Thoracic aorta (tissue), 2 donors: ENCODE measurements around the gene CRIP3. TPM values are rescaled to one million over a fixed set of nuclear protein-coding genes. Genes with fewer than 3 reads are reported as not detected.

ENCODE experiments used
- ATAC-seq: fragments of 150-250 bp; one replicate; pipeline ENCODE4 v1.8.0; 2017; ENCODE audit warnings: low read depth; ENCODE audit not compliant: insufficient number of reproducible peaks, low FRiP score
- DNase-seq: peaks from one replicate; pipeline ENCODE4 v3.0.0-alpha.2; 2020; ENCODE audit warnings: low spot score
- H3K27ac ChIP-seq, 2 donors: fragments of 200-600 bp; sonication (generic); 1 replicate in 1 of 2; 2 replicates in 1 of 2; pipeline ENCODE4 v1.5.1; 2016; ENCODE audit warnings: mild to moderate bottlenecking in 2 of 2, moderate library complexity in 2 of 2
- H3K27me3 ChIP-seq: fragments of 200-600 bp; sonication (generic); replicated peaks from 2 replicates; pipeline ENCODE4 v1.6.0; 2016; ENCODE audit warnings: mild to moderate bottlenecking; ENCODE audit not compliant: insufficient read depth
- H3K36me3 ChIP-seq: fragments of 200-600 bp; sonication (generic); one replicate; pipeline ENCODE4 v1.5.1; 2016
- H3K4me1 ChIP-seq, 2 donors: fragments of 200-600 bp; sonication (generic); 1 replicate in 1 of 2; 2 replicates in 1 of 2; pipeline versions ENCODE4 v1.5.1 to v1.6.0; 2016; ENCODE audit warnings: low read depth in 2 of 2, mild to moderate bottlenecking in 1 of 2; ENCODE audit not compliant: control insufficient read depth in 1 of 2
- H3K4me3 ChIP-seq: fragments of 200-600 bp; sonication (generic); 2 replicates; pipeline ENCODE4 v1.5.1; 2016; ENCODE audit warnings: mild to moderate bottlenecking
- H3K9me3 ChIP-seq: fragments of 200-600 bp; sonication (generic); 2 replicates; pipeline ENCODE4 v1.5.1; 2016
- total RNA-seq, 2 donors: library from RNA; depleted of rRNA; stranded (reverse); fragments of >200 nt; gene quantifications; one replicate each; pipeline versions ENCODE4 v1.1.0 to v1.2.3, GENCODE V29; 2016
- TF ChIP-seq, protein P1 (sequence below): fragments of 200-600 bp; sonication (generic); IDR thresholded peaks from one replicate; pipeline ENCODE4 v1.5.1; 2019; ENCODE audit warnings: antibody characterized with exemption

Gene CRIP3
- total RNA-seq, 2 donors from 2014 or later: not detected

DNA sequence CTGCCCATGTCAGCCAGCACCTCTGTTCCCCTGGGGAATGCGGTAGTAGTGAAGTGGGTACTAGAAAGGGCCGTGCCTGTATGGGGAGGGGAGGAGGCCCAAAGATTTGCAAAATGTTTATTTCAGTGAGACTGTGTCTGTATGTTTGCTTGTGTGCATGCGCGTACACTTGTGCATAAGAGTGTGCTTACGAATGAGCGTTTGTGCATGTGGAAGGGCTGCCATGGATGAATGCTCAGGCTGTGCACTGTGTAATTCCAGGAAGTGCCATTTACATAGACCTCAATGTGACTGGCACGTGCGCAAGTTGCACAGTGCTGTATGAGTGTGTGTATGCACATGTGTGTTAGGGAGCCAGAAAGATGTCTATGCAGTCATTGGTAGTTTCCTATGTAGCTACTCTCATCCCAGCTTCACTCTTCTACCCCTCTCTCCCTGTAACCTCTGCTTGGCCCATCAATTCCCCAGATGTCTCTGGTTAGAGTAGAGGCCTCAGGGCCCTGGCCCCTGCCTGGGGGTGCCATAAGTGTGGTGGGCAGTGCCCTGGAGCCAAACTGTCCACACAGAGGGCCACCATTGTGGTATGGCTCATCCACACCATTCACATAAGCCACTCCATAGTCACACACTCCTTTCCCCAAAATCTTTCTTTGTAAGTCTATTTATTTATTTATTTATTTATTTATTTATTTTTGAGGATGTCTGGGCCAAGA lies 37.4 kb downstream of the CRIP3 start:
- peaks cover 6 to 34% of the 10 kb centered on the region in 2 donors for H3K4me1 ChIP-seq
- TF ChIP-seq, protein P1, sequence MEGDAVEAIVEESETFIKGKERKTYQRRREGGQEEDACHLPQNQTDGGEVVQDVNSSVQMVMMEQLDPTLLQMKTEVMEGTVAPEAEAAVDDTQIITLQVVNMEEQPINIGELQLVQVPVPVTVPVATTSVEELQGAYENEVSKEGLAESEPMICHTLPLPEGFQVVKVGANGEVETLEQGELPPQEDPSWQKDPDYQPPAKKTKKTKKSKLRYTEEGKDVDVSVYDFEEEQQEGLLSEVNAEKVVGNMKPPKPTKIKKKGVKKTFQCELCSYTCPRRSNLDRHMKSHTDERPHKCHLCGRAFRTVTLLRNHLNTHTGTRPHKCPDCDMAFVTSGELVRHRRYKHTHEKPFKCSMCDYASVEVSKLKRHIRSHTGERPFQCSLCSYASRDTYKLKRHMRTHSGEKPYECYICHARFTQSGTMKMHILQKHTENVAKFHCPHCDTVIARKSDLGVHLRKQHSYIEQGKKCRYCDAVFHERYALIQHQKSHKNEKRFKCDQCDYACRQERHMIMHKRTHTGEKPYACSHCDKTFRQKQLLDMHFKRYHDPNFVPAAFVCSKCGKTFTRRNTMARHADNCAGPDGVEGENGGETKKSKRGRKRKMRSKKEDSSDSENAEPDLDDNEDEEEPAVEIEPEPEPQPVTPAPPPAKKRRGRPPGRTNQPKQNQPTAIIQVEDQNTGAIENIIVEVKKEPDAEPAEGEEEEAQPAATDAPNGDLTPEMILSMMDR: no peak
- no peak for ATAC-seq
- H3K27ac ChIP-seq: no peak overlapping the region
- no peaks in the 10 kb centered on the region for H3K9me3 ChIP-seq
- no peaks in the 10 kb centered on the region for H3K27me3 ChIP-seq
- H3K36me3 ChIP-seq: no peaks in the 10 kb centered on the region
- H3K4me3 ChIP-seq: no peak overlapping the region
- DNase-seq: no peak

DNA sequence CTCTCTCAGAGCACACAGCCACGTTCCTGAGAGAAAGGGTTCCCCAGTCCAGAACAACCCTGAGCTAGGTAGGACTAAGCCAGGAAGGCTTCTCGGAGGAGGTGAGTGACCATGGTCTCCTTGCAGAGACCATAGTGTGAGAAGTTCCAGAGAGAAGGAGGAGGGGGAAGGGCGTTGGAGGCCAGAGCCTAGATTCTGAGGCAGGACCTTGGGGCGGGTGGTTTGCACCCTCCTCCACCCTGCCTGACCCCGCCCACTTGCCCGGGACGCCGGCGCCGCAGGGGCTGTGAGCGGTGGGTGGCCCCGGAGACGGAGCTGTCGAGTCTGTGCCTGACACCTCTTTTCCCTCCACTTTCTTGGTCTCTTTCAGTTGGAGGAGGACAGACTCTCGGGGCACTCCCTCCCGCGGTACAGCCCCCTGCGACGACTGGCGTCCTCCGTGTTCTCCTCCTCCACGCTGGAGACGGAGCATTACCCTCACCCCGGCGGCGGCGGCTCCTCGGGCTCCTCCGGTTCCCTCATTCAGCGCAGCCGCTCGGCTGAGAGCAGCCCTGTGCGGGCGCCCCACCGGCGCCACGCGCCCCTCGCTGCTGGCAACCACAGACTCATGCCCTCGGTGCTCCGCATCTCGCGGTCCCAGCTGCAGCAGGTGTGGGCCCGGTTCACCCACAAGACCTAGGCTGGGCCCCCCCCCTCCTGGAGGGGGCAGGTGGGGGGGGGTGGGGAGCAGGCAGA lies 39.2 kb downstream of the CRIP3 start:
- Histone ChIP-seq H3K27me3 (no peaks in the 10 kb centered on the region), H3K4me1 (peaks cover 6 to 21% of the 10 kb centered on the region in 2 donors), H3K27ac (no peak overlapping the region), H3K4me3 (peak overlapping the region; percentile 66), H3K9me3 (no peaks in the 10 kb centered on the region), H3K36me3 (no peaks in the 10 kb centered on the region)
- TF ChIP-seq, protein P1: no peak
- no peak for ATAC-seq
- no peak for DNase-seq

DNA sequence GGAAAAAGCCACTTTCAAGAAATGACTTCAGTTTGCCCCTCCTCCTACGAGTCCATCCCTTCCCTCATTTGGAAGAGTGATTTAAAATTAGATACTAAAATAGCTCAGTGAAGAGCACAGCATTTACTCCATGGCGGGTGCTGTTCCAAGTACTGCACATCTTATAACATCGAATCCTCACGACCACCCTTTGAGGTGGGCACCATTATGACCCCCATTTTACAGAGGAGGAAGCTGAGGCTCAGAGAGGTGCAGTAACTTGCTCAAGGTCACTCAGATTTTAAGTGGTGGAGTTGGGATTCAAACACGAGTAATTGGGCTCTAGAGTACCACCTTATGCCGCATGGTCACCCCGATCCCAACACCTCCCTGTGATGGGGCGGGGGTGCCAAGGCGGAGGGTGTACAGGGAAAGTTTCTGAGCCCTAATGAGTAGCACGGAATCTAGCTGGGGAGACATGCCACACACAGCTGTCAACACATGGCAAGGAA lies 39.8 kb downstream of the CRIP3 start:
- no peaks in the 10 kb centered on the region for H3K9me3 ChIP-seq
- H3K4me1 ChIP-seq: peaks cover 6 to 21% of the 10 kb centered on the region in 2 donors
- H3K27ac ChIP-seq: no peak overlapping the region
- H3K27me3 ChIP-seq: no peaks in the 10 kb centered on the region
- H3K4me3 ChIP-seq: no peak overlapping the region
- no peak for ATAC-seq
- no peak for DNase-seq
- TF ChIP-seq, protein P1: no peak
- H3K36me3 ChIP-seq: no peaks in the 10 kb centered on the region

- Histone ChIP-seq H3K36me3 (no peaks in the 10 kb centered on the region), H3K4me3 (no peak overlapping the region), H3K9me3 (no peaks in the 10 kb centered on the region), H3K27me3 (no peaks in the 10 kb centered on the region), H3K27ac (no peak overlapping the region), H3K4me1 (peaks cover 6 to 21% of the 10 kb centered on the region in 2 donors)
- TF ChIP-seq, protein P1: no peak
- ATAC-seq (no peak), DNase-seq (no peak)
Measured at GRCh38 chr6:43268355-43268700, 40.3 kb downstream of the CRIP3 start.

DNA sequence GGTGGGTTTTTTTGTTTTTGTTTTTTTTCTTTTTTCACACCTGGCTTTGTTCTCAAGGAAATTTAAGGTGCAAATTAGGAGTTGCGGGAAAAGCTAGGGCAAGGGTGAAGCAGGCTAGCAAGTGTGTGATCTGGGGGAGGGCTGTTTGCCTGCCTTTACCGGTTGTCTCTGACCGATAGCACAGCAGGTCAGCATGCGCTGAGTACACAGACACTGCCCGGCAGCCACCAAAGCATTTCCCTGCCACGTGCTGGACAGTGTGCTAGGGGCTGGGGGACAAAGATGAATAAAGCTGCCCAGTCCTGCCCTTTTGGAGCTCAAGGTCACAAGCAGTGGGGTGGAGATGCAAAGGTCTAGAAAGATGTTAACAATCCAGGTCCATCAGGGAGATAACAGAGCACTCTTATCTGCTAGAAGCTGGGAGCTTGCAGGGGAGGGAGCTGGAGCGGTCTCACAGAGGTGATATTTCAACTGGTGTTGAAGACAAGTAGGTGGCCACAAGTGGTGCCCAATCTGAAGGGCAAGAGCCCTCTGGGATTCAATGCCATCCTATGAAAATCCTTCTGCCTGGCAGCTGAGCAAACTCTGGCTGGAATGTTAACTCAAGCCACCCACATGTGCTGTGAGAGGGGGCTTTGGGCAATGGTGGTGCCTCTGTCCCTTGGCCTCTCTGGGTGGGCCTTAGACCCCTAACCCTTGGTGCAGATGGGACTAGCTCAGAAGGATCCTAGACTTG lies 40.8 kb downstream of the CRIP3 start:
- no peak overlapping the region for H3K4me3 ChIP-seq
- TF ChIP-seq, protein P1: no peak
- H3K27ac ChIP-seq: no peak overlapping the region
- H3K36me3 ChIP-seq: no peaks in the 10 kb centered on the region
- H3K27me3 ChIP-seq: no peaks in the 10 kb centered on the region
- peaks cover 6 to 21% of the 10 kb centered on the region in 2 donors for H3K4me1 ChIP-seq
- DNase-seq (no peak), ATAC-seq (no peak)
- no peaks in the 10 kb centered on the region for H3K9me3 ChIP-seq
